ENCODE data around the gene SLC12A7. TPM values are rescaled to one million over a fixed set of nuclear protein-coding genes. Genes with fewer than 3 reads are reported as not detected.
A peak's percentile ranks its signal among the peaks of the same experiment; 100 is the strongest.
"Not testable (repeated sequence)": the region's sequence is repeated elsewhere in the genome, so short reads cannot be mapped to it uniquely, and the experiment has no call there.

SLC12A7 gene
- total RNA-seq, 1 donor from 2014 or later: 30.5 TPM

DNA sequence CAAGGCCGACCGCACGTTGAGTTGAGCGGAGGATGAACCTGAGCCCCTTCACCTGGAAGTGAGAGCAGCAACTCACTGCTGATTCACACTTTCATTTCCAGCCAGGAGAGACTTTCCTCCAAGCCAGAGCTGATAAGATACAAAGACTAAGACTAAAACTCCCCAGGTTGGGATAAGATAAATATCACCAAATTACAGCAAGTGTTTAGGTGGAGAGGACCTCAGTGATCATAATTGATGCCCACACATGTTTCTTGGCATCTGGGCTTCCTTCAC lies 109.7 kb downstream of the SLC12A7 start:
- no peaks in the 10 kb centered on the region for H3K4me1 ChIP-seq (ENCODE audit: insufficient read depth, low read length)
- no peaks in the 10 kb centered on the region for H3K9me3 ChIP-seq (ENCODE audit: insufficient read depth, low read depth, low read length)
- no peak overlapping the region for H3K27ac ChIP-seq (ENCODE audit: low read depth, low read length)
- Mint-ChIP-seq H3K27ac (ENCODE audit: unreplicated experiment) (peak overlapping the region; percentile 34), H3K27me3 (ENCODE audit: low read depth, unreplicated experiment) (peaks cover 49% of the 10 kb centered on the region), H3K4me3 (ENCODE audit: unreplicated experiment) (no peak overlapping the region), H3K36me3 (ENCODE audit: low read depth, unreplicated experiment) (peaks cover 1% of the 10 kb centered on the region), H3K9me3 (ENCODE audit: unreplicated experiment) (no peaks in the 10 kb centered on the region), H3K4me1 (ENCODE audit: low read depth, unreplicated experiment) (peaks cover 3% of the 10 kb centered on the region)
- no peaks in the 10 kb centered on the region for H3K36me3 ChIP-seq (ENCODE audit: insufficient read depth, low read length)
- no peak overlapping the region for H3K4me3 ChIP-seq (ENCODE audit: insufficient read depth, low read depth, low read length)
- DNase-seq (ENCODE audit: low read depth) (no peak), FAIRE-seq (no peak)
- H3K27me3 ChIP-seq (ENCODE audit: insufficient read depth, low read length): peaks cover 53% of the 10 kb centered on the region
- no peak overlapping the region for H2AFZ ChIP-seq (ENCODE audit: low read depth, low read length)
- no peaks in the 10 kb centered on the region for H3K79me2 ChIP-seq (ENCODE audit: insufficient read depth, low read length)
- H3K9ac ChIP-seq (ENCODE audit: low read length): no peak overlapping the region
- H4K20me1 ChIP-seq (ENCODE audit: insufficient read depth, low read length): no peaks in the 10 kb centered on the region
- no peak for TF ChIP-seq EZH2 (IDR thresholded peaks at IDR 0.05; ENCODE audit: insufficient read depth, low read length)
- no peak for TF ChIP-seq CTCF (IDR thresholded peaks at IDR 0.05; ENCODE audit: insufficient read depth, low read depth, low read length)
- H3K4me2 ChIP-seq (ENCODE audit: low read length): no peak overlapping the region

DNA sequence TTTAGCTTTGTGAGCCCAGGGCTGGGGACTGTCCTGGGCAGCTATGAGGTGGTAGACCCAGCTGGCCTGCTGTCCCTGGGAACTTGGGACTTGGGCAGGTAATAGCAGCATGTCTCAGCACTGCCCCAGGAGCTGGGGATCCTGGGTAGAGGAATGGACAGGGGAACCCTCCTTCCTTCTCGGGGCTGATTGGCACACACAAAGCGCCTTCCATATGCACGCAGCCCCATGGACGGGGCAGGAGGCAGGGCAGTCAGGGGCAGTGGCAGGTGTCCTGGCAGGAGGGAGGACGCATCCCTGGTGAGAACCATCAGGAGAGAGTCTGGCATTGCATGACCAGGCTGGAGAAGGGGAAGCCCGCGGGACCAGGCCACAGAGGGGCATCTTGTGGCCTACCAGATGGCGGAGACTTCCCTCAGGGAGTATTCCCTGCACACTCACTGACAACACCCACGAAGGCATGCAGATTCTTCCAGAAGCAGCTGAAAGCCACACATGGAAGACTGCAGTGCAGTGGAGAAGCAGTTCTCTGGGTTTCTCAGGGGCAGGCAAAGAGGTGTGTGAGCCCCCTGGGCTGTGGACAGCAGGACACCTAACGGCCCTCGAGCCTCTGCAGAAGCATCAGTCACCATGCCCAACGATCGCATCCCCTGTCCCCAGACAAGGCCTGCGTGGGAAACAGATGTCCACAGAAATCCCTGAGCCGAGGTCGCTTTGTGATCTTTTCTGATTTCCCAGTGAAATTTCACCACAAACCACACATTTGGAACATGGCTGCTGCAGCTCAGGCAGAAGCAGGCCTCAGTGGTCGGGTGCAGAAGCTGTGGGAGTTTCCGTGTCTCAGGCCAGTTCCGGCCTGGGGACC lies 110.2 kb downstream of the SLC12A7 start:
- H3K9me3 Mint-ChIP-seq (ENCODE audit: unreplicated experiment): no peaks in the 10 kb centered on the region
- Histone ChIP-seq H3K4me1 (ENCODE audit: insufficient read depth, low read length) (no peaks in the 10 kb centered on the region), H3K9ac (ENCODE audit: low read length) (no peak overlapping the region), H3K9me3 (ENCODE audit: insufficient read depth, low read depth, low read length) (no peaks in the 10 kb centered on the region), H3K36me3 (ENCODE audit: insufficient read depth, low read length) (no peaks in the 10 kb centered on the region), H3K27ac (ENCODE audit: low read depth, low read length) (no peak overlapping the region), H4K20me1 (ENCODE audit: insufficient read depth, low read length) (no peaks in the 10 kb centered on the region), H3K4me2 (ENCODE audit: low read length) (no peak overlapping the region), H3K4me3 (ENCODE audit: insufficient read depth, low read depth, low read length) (no peak overlapping the region), H3K27me3 (ENCODE audit: insufficient read depth, low read length) (peaks cover 54% of the 10 kb centered on the region), H2AFZ (ENCODE audit: low read depth, low read length) (no peak overlapping the region), H3K79me2 (ENCODE audit: insufficient read depth, low read length) (no peaks in the 10 kb centered on the region)
- FAIRE-seq: no peak
- peaks cover 1% of the 10 kb centered on the region for H3K36me3 Mint-ChIP-seq (ENCODE audit: low read depth, unreplicated experiment)
- peak overlapping the region; percentile 34 for H3K27ac Mint-ChIP-seq (ENCODE audit: unreplicated experiment)
- peaks cover 49% of the 10 kb centered on the region for H3K27me3 Mint-ChIP-seq (ENCODE audit: low read depth, unreplicated experiment)
- TF ChIP-seq CTCF (IDR thresholded peaks at IDR 0.05; ENCODE audit: insufficient read depth, low read depth, low read length): no peak
- no peak for TF ChIP-seq EZH2 (IDR thresholded peaks at IDR 0.05; ENCODE audit: insufficient read depth, low read length)
- H3K4me1 Mint-ChIP-seq (ENCODE audit: low read depth, unreplicated experiment): peaks cover 9% of the 10 kb centered on the region
- no peak overlapping the region for H3K4me3 Mint-ChIP-seq (ENCODE audit: unreplicated experiment)
- DNase-seq (ENCODE audit: low read depth): no peak

DNA sequence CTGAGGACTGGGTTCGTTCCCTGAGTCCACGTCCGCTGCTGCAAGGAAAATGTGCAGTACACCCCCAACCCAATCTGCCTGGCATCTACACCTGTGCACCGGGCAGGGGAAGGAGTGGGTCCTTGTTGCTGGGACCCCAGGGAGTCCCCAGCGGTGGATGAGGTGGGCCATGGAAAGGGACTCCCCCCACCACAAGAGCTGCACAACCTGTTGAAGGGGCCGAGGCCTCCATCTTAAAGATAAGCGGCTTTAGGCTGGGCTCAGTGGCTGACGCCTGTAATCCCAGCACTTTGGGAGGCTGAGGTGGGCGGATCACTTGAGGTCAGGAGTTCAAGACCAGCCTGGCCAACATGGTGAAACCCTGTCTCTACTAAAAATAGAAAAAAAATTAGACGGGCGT lies 111.0 kb downstream of the SLC12A7 start:
- DNase-seq (ENCODE audit: low read depth); H3K4me1 Mint-ChIP-seq (ENCODE audit: low read depth, unreplicated experiment); H3K27ac ChIP-seq (ENCODE audit: low read depth, low read length); H3K4me1 ChIP-seq (ENCODE audit: insufficient read depth, low read length); H3K27ac Mint-ChIP-seq (ENCODE audit: unreplicated experiment); H3K4me2 ChIP-seq (ENCODE audit: low read length); H3K79me2 ChIP-seq (ENCODE audit: insufficient read depth, low read length); H3K9ac ChIP-seq (ENCODE audit: low read length); FAIRE-seq; H3K9me3 Mint-ChIP-seq (ENCODE audit: unreplicated experiment); H3K36me3 ChIP-seq (ENCODE audit: insufficient read depth, low read length); H3K4me3 Mint-ChIP-seq (ENCODE audit: unreplicated experiment); H3K9me3 ChIP-seq (ENCODE audit: insufficient read depth, low read depth, low read length); H2AFZ ChIP-seq (ENCODE audit: low read depth, low read length); H4K20me1 ChIP-seq (ENCODE audit: insufficient read depth, low read length); H3K4me3 ChIP-seq (ENCODE audit: insufficient read depth, low read depth, low read length); H3K36me3 Mint-ChIP-seq (ENCODE audit: low read depth, unreplicated experiment): not testable (repeated sequence)
- H3K27me3 ChIP-seq (ENCODE audit: insufficient read depth, low read length): peaks cover 56% of the 10 kb centered on the region
- peaks cover 44% of the 10 kb centered on the region for H3K27me3 Mint-ChIP-seq (ENCODE audit: low read depth, unreplicated experiment)

Small RNA genes lying within 50 kb of the gene (microRNA-seq; reads per million reads assigned to microRNA genes)
- gene MIR4635: not detected

Other genes starting within 250 kb of the SLC12A7 start
- 36.7 and 43.7 TPM in 2 replicates for gene BRD9, start 219.3 kb downstream of the SLC12A7 start, total RNA-seq
- 7.3 and 8.5 TPM in 2 replicates for gene TRIP13, start 219.2 kb downstream of the SLC12A7 start, total RNA-seq
- gene NKD2, start 103.3 kb downstream of the SLC12A7 start, total RNA-seq: 0.41 and 0.48 TPM in 2 replicates
- not detected in 2 replicates for gene SLC6A19, start 89.5 kb upstream of the SLC12A7 start, total RNA-seq
- gene SLC6A18, start 113.3 kb upstream of the SLC12A7 start, total RNA-seq: not detected in 2 replicates
- gene TERT, start 183.0 kb upstream of the SLC12A7 start, total RNA-seq: 0.10 and 0.50 TPM in 2 replicates
- gene CLPTM1L, start 233.0 kb upstream of the SLC12A7 start, total RNA-seq: 131 TPM in 2 replicates

All from astrocyte (in vitro differentiated cells and primary cell).